Liver (tissue), 9 donors: ENCODE results near the gene TEX53. TPM values are rescaled to one million over a fixed set of nuclear protein-coding genes. Genes with fewer than 3 reads are reported as not detected.

Experiments used
- DNase-seq: peaks from one replicate; pipeline ENCODE4 v3.0.0-alpha.2; 2017; ENCODE audit warnings: low spot score
- H3K27ac ChIP-seq, 2 donors: one replicate each; pipeline ENCODE4 v1.7.0; 2013; ENCODE audit warnings: inconsistent platforms in 2 of 2, low read length in 2 of 2, control low read depth in 1 of 2, low read depth in 1 of 2, mild to moderate bottlenecking in 1 of 2
- H3K27me3 ChIP-seq, 4 donors: one replicate each; pipeline versions ENCODE4 v1.6.1 to v1.7.0; 2013; ENCODE audit warnings: low read length in 3 of 4, inconsistent platforms in 1 of 4, mild to moderate bottlenecking in 1 of 4, moderate library complexity in 1 of 4; ENCODE audit not compliant: control insufficient read depth in 4 of 4, insufficient read depth in 4 of 4
- H3K36me3 ChIP-seq, 4 donors: one replicate each; pipeline versions ENCODE4 v1.6.1 to v1.7.0; 2013; ENCODE audit warnings: low read length in 3 of 4, mild to moderate bottlenecking in 3 of 4, low read depth in 1 of 4, moderate library complexity in 1 of 4; ENCODE audit not compliant: control insufficient read depth in 4 of 4, insufficient read depth in 3 of 4
- H3K4me1 ChIP-seq, 4 donors: one replicate each; pipeline versions ENCODE4 v1.6.1 to v1.7.0; 2013; ENCODE audit warnings: low read length in 3 of 4, mild to moderate bottlenecking in 3 of 4, moderate library complexity in 1 of 4; ENCODE audit not compliant: control insufficient read depth in 4 of 4, insufficient read depth in 4 of 4
- H3K4me3 ChIP-seq, 3 donors: one replicate each; pipeline versions ENCODE4 v1.6.1 to v1.7.0; 2013; ENCODE audit warnings: low read length in 3 of 3, control low read depth in 1 of 3, low read depth in 1 of 3, mild to moderate bottlenecking in 1 of 3
- H3K9ac ChIP-seq, 2 donors: one replicate each; pipeline ENCODE4 v1.7.0; 2013; ENCODE audit warnings: low read length in 2 of 2, mild to moderate bottlenecking in 2 of 2, moderate library complexity in 2 of 2, control low read depth in 1 of 2, low read depth in 1 of 2
- H3K9me3 ChIP-seq, 4 donors: one replicate each; pipeline versions ENCODE4 v1.6.1 to v1.7.0; 2013; ENCODE audit warnings: low read length in 3 of 4; ENCODE audit not compliant: control insufficient read depth in 4 of 4
- ATF3 ChIP-seq: IDR thresholded peaks from 2 replicates; pipeline ENCODE4 v1.6.1; 2016; ENCODE audit warnings: antibody characterized with exemption
- CTCF ChIP-seq: fragments of 150-350 bp; IDR thresholded peaks from 2 replicates; pipeline ENCODE4 v1.5.1; 2017; ENCODE audit warnings: improper control_type of control experiment, low read depth, low read length; ENCODE audit not compliant: missing input control
- EGR1 ChIP-seq, 2 donors: IDR thresholded peaks; 2 replicates each; pipeline ENCODE4 v1.6.1; 2016 to 2018; ENCODE audit warnings: antibody characterized with exemption in 2 of 2, low read depth in 2 of 2
- FOXA1 ChIP-seq: IDR thresholded peaks from 2 replicates; pipeline ENCODE4 v1.6.1; 2016; ENCODE audit warnings: antibody characterized with exemption
- FOXA2 ChIP-seq: IDR thresholded peaks from 2 replicates; pipeline ENCODE4 v1.6.1; 2016; ENCODE audit warnings: antibody characterized with exemption
- GABPA ChIP-seq, 2 donors: IDR thresholded peaks in 1 of 2; conservative IDR thresholded peaks in 1 of 2; 2 replicates each; pipeline ENCODE4 v1.6.1; 2016; ENCODE audit warnings: antibody characterized with exemption in 2 of 2, mild to moderate bottlenecking in 1 of 2, moderate library complexity in 1 of 2
- HNF4A ChIP-seq, 2 donors: conservative IDR thresholded peaks; 2 replicates each; pipeline ENCODE4 v1.6.1; 2016; ENCODE audit warnings: antibody characterized with exemption in 2 of 2, mild to moderate bottlenecking in 2 of 2
- HNF4G ChIP-seq: IDR thresholded peaks from 2 replicates; pipeline ENCODE4 v1.6.1; 2016; ENCODE audit warnings: antibody characterized with exemption
- JUND ChIP-seq, 2 donors: IDR thresholded peaks; 2 replicates each; pipeline ENCODE4 v1.6.1; 2016; ENCODE audit warnings: antibody characterized with exemption in 2 of 2
- MAX ChIP-seq: IDR thresholded peaks from 2 replicates; pipeline ENCODE4 v1.6.1; 2016; ENCODE audit warnings: antibody characterized with exemption
- NR2F2 ChIP-seq: IDR thresholded peaks from 2 replicates; pipeline ENCODE4 v1.6.1; 2016; ENCODE audit warnings: antibody characterized with exemption
- RAD21 ChIP-seq, 2 donors: IDR thresholded peaks; 2 replicates each; pipeline ENCODE4 v1.6.1; 2016; ENCODE audit warnings: antibody characterized with exemption in 2 of 2, mild to moderate bottlenecking in 2 of 2
- REST ChIP-seq: IDR thresholded peaks from 2 replicates; pipeline ENCODE4 v1.6.1; 2016; ENCODE audit warnings: antibody characterized with exemption, mild to moderate bottlenecking
- RXRA ChIP-seq, 2 donors: IDR thresholded peaks; 2 replicates each; pipeline ENCODE4 v1.6.1; 2017 to 2018; ENCODE audit warnings: antibody characterized with exemption in 2 of 2, mild to moderate bottlenecking in 1 of 2
- TAF1 ChIP-seq: conservative IDR thresholded peaks from 2 replicates; pipeline ENCODE4 v1.6.1; 2016; ENCODE audit warnings: antibody characterized with exemption, mild to moderate bottlenecking
- YY1 ChIP-seq: IDR thresholded peaks from 2 replicates; pipeline ENCODE4 v1.6.1; 2016; ENCODE audit warnings: antibody characterized with exemption, mild to moderate bottlenecking
- ZBTB33 ChIP-seq: IDR thresholded peaks from 2 replicates; pipeline ENCODE4 v1.6.1; 2016; ENCODE audit warnings: antibody characterized with exemption
- WGBS: extraction: QIAGEN DNeasy Blood & Tissue Kit; methylation state at CpG from one replicate; pipeline ENCODE4 v1.1.7; 2013; 5-methylcytosine and 5-hydroxymethylcytosine counted together
- polyA plus RNA-seq, 2 donors: library from polyadenylated mRNA; stranded (reverse) in 1 of 2; unstranded in 1 of 2; fragments of 200-250 nt in 1 of 2; fragments of >200 nt in 1 of 2; fragmentation: Nextera tagmentation in 1 of 2; extraction: Ambion mirVana in 1 of 2; gene quantifications; one replicate each; pipeline versions ENCODE4 v1.2.1 to v1.2.3, GENCODE V29; 2013 to 2015
- total RNA-seq, 2 donors: library from RNA; depleted of rRNA; stranded (reverse); fragments of >200 nt; gene quantifications; one replicate each; pipeline ENCODE4 v1.2.3, GENCODE V29; 2014
- donor health status: healthy.
- donor health status: healthy.
- donor health status: healthy.
- donor health status: healthy.
- donor health status: healthy.

Gene TEX53
- total and polyA plus RNA-seq, 4 donors = not detected

- no peak for TF ChIP-seq JUND (IDR thresholded peaks at IDR 0.05)
- no peak for TF ChIP-seq MAX
Observed at GRCh38 chr9:114641967-114642366, 15.6 kb downstream of the TEX53 start (continued).

GRCh38 chr9:114638404-114638803 lies 19.2 kb downstream of the TEX53 start:
- no peak overlapping the region for H3K4me3 ChIP-seq

GRCh38 chr9:114634387-114634786 lies 23.2 kb downstream of the TEX53 start:
- Histone ChIP-seq H3K4me1 (no peaks in the 10 kb centered on the region), H3K9ac (no peak overlapping the region), H3K4me3 (no peak overlapping the region), H3K27me3 (no peaks in the 10 kb centered on the region), H3K9me3 (no peaks in the 10 kb centered on the region), H3K27ac (no peak overlapping the region), H3K36me3 (peaks cover 0 to 30% (median 11%) of the 10 kb centered on the region in 4 donors)
- WGBS = 87% methylated on average over 6 of the region's 6 CpGs
- TF ChIP-seq RXRA (IDR thresholded peaks at IDR 0.05) (no peak), CTCF (no peak), MAX (no peak), EGR1 (IDR thresholded peaks at IDR 0.05; ENCODE audit: low read depth in 2 of 2) (no peak), YY1 (no peak), RAD21 (IDR thresholded peaks at IDR 0.05) (no peak), HNF4A (conservative IDR thresholded peaks at IDR 0.05) (no peak), HNF4G (no peak), ZBTB33 (no peak), GABPA (IDR thresholded peaks at IDR 0.05 in 1 of 2, conservative IDR thresholded peaks at IDR 0.05 in 1 of 2) (no peak), TAF1 (no peak), FOXA1 (no peak), ATF3 (no peak), FOXA2 (no peak), NR2F2 (no peak), REST (no peak)
- no peak for DNase-seq

More at GRCh38 chr9:114638404-114638803, 19.2 kb downstream of the TEX53 start:
- H3K9me3 ChIP-seq = no peaks in the 10 kb centered on the region
- peaks cover 0 to 23% (median 4%) of the 10 kb centered on the region in 4 donors for H3K36me3 ChIP-seq
- WGBS = 96% methylated on average over 8 of the region's 8 CpGs
- TF ChIP-seq RXRA (IDR thresholded peaks at IDR 0.05) (no peak), GABPA (IDR thresholded peaks at IDR 0.05 in 1 of 2, conservative IDR thresholded peaks at IDR 0.05 in 1 of 2) (no peak), HNF4A (conservative IDR thresholded peaks at IDR 0.05) (no peak), MAX (no peak), JUND (IDR thresholded peaks at IDR 0.05) (no peak)
- H3K9ac ChIP-seq = no peak overlapping the region
- H3K27ac ChIP-seq = no peak overlapping the region
- no peak for DNase-seq
- no peaks in the 10 kb centered on the region for H3K27me3 ChIP-seq
- H3K4me1 ChIP-seq = no peaks in the 10 kb centered on the region
